Ovary (tissue), 9 donors: ENCODE measurements around the gene BCAN. TPM values are rescaled to one million over a fixed set of nuclear protein-coding genes. Genes with fewer than 3 reads are reported as not detected.

Experiments used
- DNase-seq, 5 donors: peaks; one replicate each; pipeline ENCODE4 v3.0.0-alpha.2; 2019 to 2020
- H3K27ac ChIP-seq, 2 donors: fragments of 200-600 bp; one replicate each; pipeline versions ENCODE4 v1.5.1 to v1.8.0; 2019 to 2022
- H3K27me3 ChIP-seq: fragments of 200-600 bp; one replicate; pipeline ENCODE4 v1.8.0; 2022
- H3K36me3 ChIP-seq: fragments of 200-600 bp; sonication (generic); one replicate; pipeline ENCODE4 v1.5.1; 2019
- H3K4me1 ChIP-seq: one replicate; pipeline ENCODE4 v1.8.1; 2013; ENCODE audit warnings: mild to moderate bottlenecking, moderate library complexity; ENCODE audit not compliant: insufficient read depth
- H3K4me3 ChIP-seq: fragments of 200-600 bp; sonication (generic); one replicate; pipeline ENCODE4 v1.5.1; 2017
- H3K9me3 ChIP-seq, 2 donors: fragments of 200-600 bp in 1 of 2; sonication (generic) in 1 of 2; one replicate each; pipeline versions ENCODE4 v1.5.1 to v1.8.1; 2013 to 2019; ENCODE audit warnings: mild to moderate bottlenecking in 1 of 2, moderate library complexity in 1 of 2
- EP300 ChIP-seq: sonication (generic); formaldehyde crosslinking; IDR thresholded peaks from one replicate; pipeline ENCODE4 v1.6.1; 2017; ENCODE audit warnings: antibody characterized with exemption
- POLR2A ChIP-seq: fragments of 450-650 bp; IDR thresholded peaks from one replicate; pipeline ENCODE4 v1.6.1; 2017; ENCODE audit warnings: antibody characterized with exemption, mild to moderate bottlenecking, moderate library complexity
- WGBS, 3 donors: extraction: QIAGEN DNeasy Blood & Tissue Kit in 1 of 3; methylation state at CpG; one replicate each; pipeline versions ENCODE4 v1.1.5 to v1.1.7; 2013 to 2017; 5-methylcytosine and 5-hydroxymethylcytosine counted together
- intact Hi-C, 4 donors: fragments of 100-400 bp; cut with DNase I; formaldehyde crosslinking; loops; one replicate each; pipeline versions ENCODE4 v1.11.0 to v1.15.1; 2022 to 2023
- polyA plus RNA-seq, 2 donors: library from polyadenylated mRNA; stranded (reverse); fragments of 200-250 nt in 1 of 2; fragments of 350-450 nt in 1 of 2; fragmentation: Illumina TruSeq in 1 of 2; extraction: RNeasy Lipid Tissue Mini Kit (QIAGEN cat#74804) in 1 of 2; gene quantifications; one replicate each; pipeline ENCODE4 v1.2.3, GENCODE V29; 2013 to 2014
- total RNA-seq, 7 donors: library from RNA; depleted of rRNA in 2 of 7; stranded (reverse); fragments of >200 nt in 2 of 7; fragmentation: NEBNext Ultra II Directional in 3 of 7; extraction: Animal tissue kit (Norgen Biotek cat#: 25700) in 3 of 7; gene quantifications; one replicate each; pipeline versions ENCODE4 v1.1.0 to v1.2.4, GENCODE V29; 2016 to 2023
- TF ChIP-seq, protein P1 (sequence below), 3 donors: fragments of 450-650 bp in 2 of 3; fragments of 200-600 bp in 1 of 3; IDR thresholded peaks; one replicate each; pipeline versions ENCODE4 v1.5.1 to v1.8.0; 2016 to 2022; ENCODE audit warnings: antibody characterized with exemption in 3 of 3, mild to moderate bottlenecking in 1 of 3
- donor health status: DM: no; HTN: no; CAD: no; lungs with moderate emphysema.
- donor health status: DM: no; HTN: no; CAD: no.
- donor health status: Bipolar disorder and iron deficiency.
- donor health status: DM: yes; HTN: yes; CAD: no.
- donor health status: DM: no; HTN: no; CAD: no.
- donor health status: DM: yes; HTN: yes; CAD: no.

Gene BCAN
- total and polyA plus RNA-seq, 9 donors: 0.11 to 2.2 (median 0.39) TPM; not detected in 3

DNA sequence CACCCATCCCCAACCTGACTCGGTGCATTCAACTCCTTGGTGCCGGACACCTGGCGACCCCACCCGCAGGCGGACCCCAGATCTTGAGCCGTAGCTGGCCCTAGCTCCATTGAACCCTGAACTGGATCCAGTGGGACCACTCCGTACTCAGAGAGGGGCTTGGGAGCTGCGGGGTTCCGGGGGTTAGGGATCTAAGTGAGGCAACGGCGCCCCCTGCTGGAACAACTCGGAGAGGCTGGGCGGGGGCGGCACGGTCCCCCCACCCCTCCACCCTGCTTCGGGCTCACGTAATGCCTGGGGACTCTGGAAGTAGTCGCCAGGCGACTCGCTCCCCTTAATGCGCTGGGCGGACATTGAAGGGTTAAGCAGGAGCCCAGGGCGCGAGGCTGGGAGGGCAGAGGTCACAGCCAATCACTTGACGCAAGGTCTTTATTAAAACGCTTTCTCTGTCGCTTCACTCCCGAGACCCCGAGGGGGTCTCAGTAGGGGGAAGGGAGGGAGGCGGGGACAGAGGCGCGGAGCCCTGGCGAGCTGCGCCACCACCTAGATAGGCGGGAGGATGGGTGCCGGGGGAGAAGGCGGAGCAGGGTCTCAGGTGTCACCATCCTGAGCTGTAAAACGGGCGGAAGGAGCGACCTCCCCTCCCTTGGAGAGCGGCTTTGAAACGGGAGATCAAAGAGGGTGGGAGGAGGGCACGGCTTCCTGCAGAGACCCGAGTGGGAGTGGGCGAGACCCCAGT lies 64.2 kb downstream of the BCAN start:
- no peaks in the 10 kb centered on the region for H3K36me3 ChIP-seq
- peaks cover 14% of the 10 kb centered on the region for H3K4me1 ChIP-seq
- H3K9me3 ChIP-seq: no peaks in the 10 kb centered on the region
- TF ChIP-seq EP300: no peak
- TF ChIP-seq, protein P1, sequence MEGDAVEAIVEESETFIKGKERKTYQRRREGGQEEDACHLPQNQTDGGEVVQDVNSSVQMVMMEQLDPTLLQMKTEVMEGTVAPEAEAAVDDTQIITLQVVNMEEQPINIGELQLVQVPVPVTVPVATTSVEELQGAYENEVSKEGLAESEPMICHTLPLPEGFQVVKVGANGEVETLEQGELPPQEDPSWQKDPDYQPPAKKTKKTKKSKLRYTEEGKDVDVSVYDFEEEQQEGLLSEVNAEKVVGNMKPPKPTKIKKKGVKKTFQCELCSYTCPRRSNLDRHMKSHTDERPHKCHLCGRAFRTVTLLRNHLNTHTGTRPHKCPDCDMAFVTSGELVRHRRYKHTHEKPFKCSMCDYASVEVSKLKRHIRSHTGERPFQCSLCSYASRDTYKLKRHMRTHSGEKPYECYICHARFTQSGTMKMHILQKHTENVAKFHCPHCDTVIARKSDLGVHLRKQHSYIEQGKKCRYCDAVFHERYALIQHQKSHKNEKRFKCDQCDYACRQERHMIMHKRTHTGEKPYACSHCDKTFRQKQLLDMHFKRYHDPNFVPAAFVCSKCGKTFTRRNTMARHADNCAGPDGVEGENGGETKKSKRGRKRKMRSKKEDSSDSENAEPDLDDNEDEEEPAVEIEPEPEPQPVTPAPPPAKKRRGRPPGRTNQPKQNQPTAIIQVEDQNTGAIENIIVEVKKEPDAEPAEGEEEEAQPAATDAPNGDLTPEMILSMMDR (IDR thresholded peaks at IDR 0.05): peak; percentile 74 to 88 (median 76)
- peak; percentile 31 for TF ChIP-seq POLR2A
- H3K27me3 ChIP-seq: no peaks in the 10 kb centered on the region
- peak; percentile 67 to 83 (median 82) for DNase-seq
- intact Hi-C loops: loop anchor here in 1 of 4 donors (10.0 kb wide), 1 partner anchor 179 kb away; no protein-coding TSS in a partner anchor
- H3K27ac ChIP-seq: peak overlapping the region; percentile 69 to 81
- WGBS, 3 donors: 1% methylated on average over 42 to 45 of the region's 45 CpGs
- H3K4me3 ChIP-seq: peak overlapping the region; percentile 43

DNA sequence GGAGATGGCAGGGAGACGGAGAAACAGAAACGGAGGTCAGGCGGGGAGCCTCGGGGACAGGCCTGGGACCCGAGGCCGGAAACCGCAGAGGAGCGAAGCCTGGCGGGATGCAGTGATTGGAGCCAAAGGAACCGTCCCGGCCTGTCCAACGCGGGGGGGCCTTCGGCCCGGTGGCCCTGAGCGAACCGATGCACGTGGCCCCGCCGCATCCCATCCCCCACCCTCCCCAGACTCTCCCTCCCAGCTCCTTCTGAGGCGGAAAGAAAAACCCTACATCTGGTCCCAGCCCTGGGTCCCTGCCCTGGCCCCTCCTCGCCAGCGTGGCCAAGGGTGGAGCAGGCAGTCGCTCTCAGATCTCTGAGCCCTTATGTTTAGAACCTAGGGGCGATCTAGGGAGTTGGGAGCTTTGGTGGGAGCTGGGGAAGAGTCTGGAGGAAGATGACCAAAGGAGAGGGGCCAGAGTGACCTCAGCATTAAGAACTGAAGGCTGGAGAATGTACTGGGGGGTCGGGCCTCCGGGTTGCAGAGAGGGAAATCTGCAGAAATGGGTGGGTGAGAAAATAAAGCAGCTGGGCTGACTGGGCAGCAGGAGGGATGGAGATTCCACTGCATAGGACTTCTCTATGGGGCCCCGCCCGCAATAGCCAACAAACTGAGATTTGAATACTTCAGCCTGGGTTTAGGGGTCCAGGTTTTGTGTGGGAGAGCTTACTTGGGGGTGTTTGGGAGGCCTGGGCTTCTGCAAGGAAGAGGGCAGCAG lies 64.9 kb downstream of the BCAN start:
- no peaks in the 10 kb centered on the region for H3K9me3 ChIP-seq
- H3K36me3 ChIP-seq: no peaks in the 10 kb centered on the region
- H3K4me1 ChIP-seq: peaks cover 14% of the 10 kb centered on the region
- peak overlapping the region; percentile 43 for H3K4me3 ChIP-seq
- peak; percentile 81 to 86 (median 85) for DNase-seq
- no peaks in the 10 kb centered on the region for H3K27me3 ChIP-seq
- WGBS, 3 donors: 3 to 5% (median 4%) methylated on average over 29 of the region's 29 CpGs
- intact Hi-C loops: loop anchor here in 1 of 4 donors (10.0 kb wide), 1 partner anchor 178 kb away; no protein-coding TSS in a partner anchor
- H3K27ac ChIP-seq: peak overlapping the region; percentile 69 to 81
- TF ChIP-seq, protein P1 (IDR thresholded peaks at IDR 0.05): no peak
- no peak for TF ChIP-seq EP300

GRCh38 chr1:156707417-156708217 lies 65.7 kb downstream of the BCAN start:
- TF ChIP-seq, protein P1 (IDR thresholded peaks at IDR 0.05): no peak
- TF ChIP-seq EP300: no peak
- TF ChIP-seq POLR2A: no peak
- 37 to 44% (median 40%) methylated on average over 8 of the region's 8 CpGs for WGBS, 3 donors
- intact Hi-C loops: loop anchor here in 1 of 4 donors (10.0 kb wide), 1 partner anchor 177 kb away; no protein-coding TSS in a partner anchor
- no peaks in the 10 kb centered on the region for H3K27me3 ChIP-seq
- H3K4me3 ChIP-seq: no peak overlapping the region
- no peaks in the 10 kb centered on the region for H3K36me3 ChIP-seq
- H3K4me1 ChIP-seq: peaks cover 14% of the 10 kb centered on the region
- H3K27ac ChIP-seq: peak overlapping the region in 1 of 2 donors; percentile 81
- DNase-seq: no peak
- H3K9me3 ChIP-seq: no peaks in the 10 kb centered on the region

DNA sequence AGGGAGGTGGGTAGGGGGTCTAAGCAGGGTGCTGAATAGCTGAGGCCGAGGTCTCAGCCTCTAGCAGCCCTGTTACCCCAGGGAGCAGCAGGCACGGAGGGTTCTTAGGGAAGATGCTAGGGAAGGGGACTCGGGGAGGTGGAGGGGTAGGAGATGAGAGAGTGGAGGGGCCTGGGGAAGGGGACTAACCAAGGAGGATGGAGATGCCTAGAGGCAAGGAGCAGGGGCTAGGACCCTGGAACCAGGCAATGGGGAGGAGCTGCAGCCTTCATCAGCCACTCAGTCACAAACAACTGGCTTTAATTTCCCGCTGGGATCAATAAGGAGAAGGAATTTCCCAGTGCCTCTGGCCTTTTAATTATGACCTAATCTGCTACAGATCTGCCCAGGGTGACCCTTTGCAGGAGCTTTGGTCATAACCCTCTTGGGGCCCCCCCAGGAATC lies 66.3 kb downstream of the BCAN start:
- intact Hi-C loops: loop anchor here in 1 of 4 donors (10.0 kb wide), 1 partner anchor 177 kb away; no protein-coding TSS in a partner anchor
- peak overlapping the region in 1 of 2 donors; percentile 81 for H3K27ac ChIP-seq
- 47 to 58% (median 55%) methylated on average over 4 of the region's 4 CpGs for WGBS, 3 donors

More for the DNA sequence above, 66.3 kb downstream of the BCAN start:
- Histone ChIP-seq H3K4me1 (peaks cover 14% of the 10 kb centered on the region), H3K36me3 (no peaks in the 10 kb centered on the region), H3K4me3 (no peak overlapping the region), H3K27me3 (no peaks in the 10 kb centered on the region), H3K9me3 (no peaks in the 10 kb centered on the region)
- no peak for TF ChIP-seq POLR2A
- TF ChIP-seq EP300: no peak
- TF ChIP-seq, protein P1 (IDR thresholded peaks at IDR 0.05): no peak
- DNase-seq: no peak
